ENCODE measurements around the gene CNDP2.
"Not testable (repeated sequence)": the region's sequence is repeated elsewhere in the genome, so short reads cannot be mapped to it uniquely, and the experiment has no call there.

CNDP2 gene

DNA sequence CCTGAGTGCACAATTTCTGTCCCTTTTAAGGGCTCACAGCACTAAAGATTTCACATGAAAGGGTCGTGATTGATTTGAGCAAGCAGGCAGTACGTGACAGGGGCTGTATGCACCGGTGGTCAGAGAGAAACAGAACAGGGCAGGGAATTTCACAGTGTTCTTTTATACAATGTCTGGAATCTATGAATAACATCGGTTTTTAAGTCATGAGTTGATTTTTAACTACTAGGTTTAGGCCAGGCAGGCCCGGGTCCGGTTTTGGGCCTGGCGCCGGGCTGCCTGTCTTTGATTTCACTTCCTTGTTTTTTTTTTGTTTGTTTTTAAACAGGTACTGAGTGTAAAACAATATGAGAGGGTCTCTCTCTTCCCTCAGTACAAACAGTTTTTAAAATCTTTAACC, 4.6 kb downstream of the CNDP2 start:
- DNase-seq (ENCODE audit: low spot score) = not testable (repeated sequence)

DNA sequence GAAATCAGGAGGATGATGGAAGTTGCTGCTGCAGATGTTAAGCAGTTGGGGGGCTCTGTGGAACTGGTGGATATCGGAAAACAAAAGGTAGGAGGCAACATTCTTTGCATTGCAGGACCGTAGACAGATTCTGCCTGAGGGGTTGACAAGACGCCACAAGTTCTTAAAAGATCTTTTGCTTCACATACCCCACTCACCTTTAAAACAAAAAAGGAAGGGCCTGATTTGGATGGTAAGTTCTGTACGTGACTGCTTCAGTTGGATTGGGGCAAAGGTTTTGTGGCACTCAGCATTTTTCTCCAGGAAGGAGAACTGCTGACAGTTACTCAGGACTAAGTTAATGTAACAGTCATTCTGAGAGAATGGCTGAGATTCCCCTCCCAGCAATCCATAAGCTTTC, 5.2 kb downstream of the CNDP2 start:
- DNase-seq (ENCODE audit: low spot score) = no peak

DNA sequence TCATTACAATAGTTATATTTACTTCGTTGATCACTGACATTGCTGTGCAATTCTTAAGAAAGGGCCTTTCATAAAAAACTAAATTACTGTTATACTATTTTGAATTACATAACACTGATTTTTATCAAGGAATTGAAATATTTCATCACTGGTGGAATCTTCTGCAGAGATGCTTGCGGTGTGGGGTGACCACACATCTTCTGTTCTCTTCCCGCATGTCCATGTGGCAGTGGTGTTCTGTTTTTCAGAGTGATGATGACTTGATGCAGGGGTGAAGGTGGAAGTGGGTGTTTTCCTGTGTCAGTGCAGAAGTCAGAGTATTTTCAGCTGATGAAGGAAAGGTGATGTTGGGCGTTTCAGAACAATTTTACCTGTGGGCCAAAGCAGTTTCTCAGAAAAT, 7.0 kb downstream of the CNDP2 start:
- no peak for DNase-seq (ENCODE audit: low spot score)

DNA sequence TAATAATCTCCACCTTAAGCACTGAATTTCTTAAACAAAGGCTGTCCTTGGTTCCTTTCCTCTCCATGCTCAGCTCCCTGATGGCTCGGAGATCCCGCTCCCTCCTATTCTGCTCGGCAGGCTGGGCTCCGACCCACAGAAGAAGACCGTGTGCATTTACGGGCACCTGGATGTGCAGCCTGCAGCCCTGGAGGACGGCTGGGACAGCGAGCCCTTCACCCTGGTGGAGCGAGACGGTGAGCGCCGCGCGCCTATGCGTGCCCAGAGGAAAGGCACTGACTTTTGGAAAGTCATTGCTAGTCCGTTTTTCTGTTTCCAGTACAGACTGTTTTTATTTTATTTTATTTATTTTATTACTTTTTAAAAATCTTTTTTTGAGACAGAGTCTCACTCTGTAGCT, 9.6 kb downstream of the CNDP2 start:
- DNase-seq (ENCODE audit: low spot score) = no peak

DNA sequence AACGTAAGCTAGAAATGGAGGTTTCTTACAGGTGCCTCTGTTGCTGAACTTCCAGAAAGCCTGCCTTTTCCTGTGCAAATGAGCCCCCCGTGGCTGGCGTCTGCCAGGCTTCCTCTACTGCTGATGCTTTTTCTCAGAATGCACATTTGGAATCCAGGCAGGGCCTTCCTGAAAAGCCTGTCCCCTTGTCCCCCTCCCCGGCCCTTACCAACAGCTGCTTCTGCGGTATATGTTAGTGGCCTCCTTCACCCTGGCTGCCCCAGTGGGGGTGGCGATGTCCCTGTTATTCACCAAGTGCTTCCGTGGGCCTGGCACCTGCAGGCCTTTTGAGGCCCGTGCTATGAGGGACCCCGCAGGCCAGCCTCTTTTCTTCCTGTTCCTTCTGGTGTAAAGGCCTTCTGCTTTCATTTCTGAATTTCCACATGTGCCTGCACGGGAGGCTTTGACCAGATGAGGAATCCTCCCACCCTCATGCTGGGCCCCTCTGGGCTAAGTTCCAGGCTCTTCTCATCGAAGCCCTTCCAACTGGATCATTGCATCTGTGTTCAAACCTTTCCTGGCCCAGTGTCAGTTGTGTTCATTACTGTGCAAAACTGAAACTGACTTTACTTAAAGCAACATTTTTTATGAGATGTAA, 10.4 kb downstream of the CNDP2 start:
- DNase-seq (ENCODE audit: low spot score) = no peak

DNA sequence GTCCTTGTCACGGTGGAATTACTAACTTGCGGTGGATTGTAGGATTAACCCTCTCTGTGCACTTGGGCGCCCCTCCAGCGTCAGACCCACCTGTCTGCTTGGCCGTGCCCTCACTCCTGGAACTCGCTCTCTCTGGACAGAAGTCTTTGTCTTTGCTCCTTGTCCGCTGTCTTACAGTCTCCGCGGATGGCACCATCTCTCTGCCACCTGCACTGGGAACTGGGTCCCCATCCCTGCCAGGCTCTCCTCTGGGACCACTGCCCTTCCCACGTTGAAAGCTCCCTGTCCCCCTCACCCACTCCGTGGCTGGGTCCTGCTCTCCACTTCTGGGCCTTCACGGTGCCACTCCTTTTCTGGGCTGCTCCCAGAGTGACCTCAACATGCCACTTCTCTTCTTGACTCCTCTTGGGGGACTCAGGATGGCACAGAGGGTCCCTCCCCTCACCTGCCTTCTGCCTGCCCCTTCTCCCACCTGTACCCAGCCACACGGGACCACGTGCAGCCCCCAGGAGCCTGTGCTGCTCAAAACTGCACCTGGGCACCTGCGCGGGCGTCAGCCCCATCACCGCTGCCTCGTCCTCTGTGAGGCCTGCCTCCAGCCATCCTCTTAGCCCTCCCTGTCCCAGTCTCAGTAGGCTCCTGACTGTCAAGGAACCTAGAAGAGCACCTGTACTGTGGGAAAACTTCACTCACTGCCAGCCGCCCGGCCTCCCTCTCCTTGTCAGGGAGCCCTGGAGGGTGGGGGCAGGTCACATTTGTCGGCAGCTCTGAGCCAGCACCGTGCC, 11.1 kb downstream of the CNDP2 start:
- no peak for DNase-seq (ENCODE audit: low spot score)

DNA sequence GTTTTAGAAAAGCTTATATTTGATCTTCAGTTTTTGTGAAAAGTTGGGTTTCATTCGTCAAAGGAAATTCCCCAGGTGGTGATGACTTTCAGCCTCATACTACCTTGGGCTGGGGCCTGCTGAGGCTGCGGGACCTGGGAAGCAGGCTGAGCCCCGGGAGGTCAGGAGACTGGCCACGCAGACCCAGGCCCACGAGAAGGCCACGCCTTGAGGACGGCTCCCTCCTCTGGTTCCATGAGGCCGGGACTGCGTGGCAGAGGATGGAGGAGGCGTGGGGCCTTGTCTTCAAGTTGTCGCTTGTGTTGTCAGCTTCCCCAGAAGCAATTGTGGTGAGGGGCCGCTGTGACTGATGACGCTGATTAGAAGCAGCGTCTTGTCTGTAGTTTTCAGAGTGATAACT, 11.8 kb downstream of the CNDP2 start:
- no peak for DNase-seq (ENCODE audit: low spot score)

DNA sequence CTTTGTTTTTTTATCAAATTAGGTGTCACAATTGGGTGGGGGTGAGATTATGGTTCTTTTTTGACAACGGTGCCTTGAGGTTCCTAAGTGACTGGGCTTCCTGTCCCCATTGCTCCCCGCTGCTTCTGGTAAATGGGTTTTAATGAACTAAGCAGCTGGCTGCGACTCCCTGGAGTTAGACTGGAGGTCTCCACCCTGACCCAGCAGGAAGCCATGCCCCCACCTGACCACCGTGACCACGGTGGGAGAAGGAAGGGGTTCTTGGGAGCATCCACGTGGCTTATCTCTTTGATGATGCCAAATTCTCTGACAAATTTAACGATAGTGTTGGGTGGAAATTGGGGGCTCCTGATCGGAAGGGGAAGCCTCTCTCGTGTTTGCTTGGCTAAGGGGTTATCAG, 12.2 kb downstream of the CNDP2 start:
- DNase-seq (ENCODE audit: low spot score) = no peak

DNA sequence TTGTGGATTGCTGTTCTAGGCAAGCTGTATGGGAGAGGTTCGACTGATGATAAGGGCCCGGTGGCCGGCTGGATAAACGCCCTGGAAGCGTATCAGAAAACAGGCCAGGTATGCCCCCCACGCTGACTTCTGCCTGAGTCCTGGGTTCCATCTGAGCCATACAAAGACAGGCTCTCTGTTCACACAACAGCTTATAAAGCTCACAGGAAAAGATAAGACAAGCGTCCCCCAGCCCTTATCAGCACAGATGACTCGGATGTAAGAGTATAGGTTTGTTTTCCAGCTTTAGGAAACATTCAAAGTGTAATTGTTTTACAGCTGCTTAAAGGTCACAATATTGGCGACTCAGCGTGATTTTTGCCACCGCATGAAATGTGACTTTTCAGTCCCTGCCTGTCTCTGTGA, 12.7 kb downstream of the CNDP2 start:
- no peak for DNase-seq (ENCODE audit: low spot score)

DNA sequence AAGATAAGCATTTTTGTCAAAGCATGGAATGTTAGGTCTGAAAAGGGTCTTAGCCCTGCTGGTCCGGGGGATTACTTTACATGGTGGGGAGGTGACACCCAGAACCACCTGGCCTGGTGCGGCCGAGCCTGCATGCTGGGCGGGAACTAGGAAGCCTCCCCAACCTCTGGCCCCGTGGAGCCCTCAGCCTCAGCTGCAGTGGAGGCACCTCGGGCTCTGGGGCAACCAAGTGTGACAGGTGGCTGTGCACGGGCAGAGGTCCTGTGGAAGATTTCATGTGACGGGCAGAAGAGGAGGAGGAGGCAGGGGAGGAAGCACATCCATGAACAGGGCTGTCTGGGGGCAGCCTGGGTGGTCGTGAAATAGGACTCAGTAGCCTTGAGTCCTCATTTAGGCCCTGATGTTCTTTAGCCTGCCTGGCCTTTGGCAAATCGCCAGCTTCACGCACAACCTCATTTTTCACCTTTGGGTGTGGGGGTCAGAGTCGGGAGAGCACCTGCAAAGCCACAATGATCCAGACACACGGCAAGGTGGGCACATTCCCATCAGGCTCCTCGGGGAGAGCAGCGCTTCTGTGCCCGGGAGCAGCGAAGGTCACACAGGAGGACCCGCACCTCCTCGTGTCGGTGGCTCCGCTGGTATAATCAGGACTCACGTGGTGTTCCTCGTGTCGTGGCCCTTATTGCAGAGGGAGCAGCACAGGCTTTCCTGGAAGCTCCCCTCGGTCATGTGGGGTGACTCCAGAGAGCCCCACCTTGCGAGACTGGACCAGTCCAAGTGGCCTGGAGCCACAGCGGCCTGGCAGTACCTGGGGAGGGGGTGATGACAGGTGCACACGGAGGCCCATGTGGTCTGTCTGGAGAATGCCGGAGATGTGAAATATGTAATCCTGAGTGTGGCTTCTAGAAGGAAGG, 13.9 kb downstream of the CNDP2 start:
- DNase-seq (ENCODE audit: low spot score) = no peak

DNA sequence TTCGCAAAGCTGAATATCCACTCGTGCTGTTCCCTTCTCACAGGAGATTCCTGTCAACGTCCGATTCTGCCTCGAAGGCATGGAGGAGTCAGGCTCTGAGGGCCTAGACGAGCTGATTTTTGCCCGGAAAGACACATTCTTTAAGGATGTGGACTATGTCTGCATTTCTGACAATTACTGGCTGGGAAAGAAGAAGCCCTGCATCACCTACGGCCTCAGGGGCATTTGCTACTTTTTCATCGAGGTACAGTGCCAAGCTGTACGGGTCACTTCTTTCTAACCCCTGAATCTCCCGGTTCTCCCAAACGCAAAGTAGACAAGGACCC, 14.6 kb downstream of the CNDP2 start:
- DNase-seq (ENCODE audit: low spot score) = no peak

DNA sequence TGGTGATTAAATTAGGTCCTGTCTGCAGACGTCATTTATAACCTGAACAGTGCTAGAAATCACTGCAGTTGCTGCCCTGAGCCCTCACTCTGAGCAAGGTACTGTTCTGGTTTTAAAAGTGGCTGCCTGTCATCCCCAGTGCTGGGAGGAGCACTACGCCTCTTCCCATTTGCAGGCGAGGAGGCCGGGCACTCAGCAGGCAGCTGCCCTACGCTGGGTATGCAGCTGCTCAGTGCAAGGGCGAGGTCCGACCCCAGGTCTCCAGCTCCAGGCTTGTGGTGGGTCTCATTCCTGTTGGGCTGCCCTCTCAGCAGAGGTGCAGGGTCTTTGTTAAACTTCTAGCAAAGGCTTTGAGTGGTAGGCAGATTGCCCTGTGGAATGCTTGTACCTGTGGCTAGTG, 15.7 kb downstream of the CNDP2 start:
- DNase-seq (ENCODE audit: low spot score) = no peak

DNA sequence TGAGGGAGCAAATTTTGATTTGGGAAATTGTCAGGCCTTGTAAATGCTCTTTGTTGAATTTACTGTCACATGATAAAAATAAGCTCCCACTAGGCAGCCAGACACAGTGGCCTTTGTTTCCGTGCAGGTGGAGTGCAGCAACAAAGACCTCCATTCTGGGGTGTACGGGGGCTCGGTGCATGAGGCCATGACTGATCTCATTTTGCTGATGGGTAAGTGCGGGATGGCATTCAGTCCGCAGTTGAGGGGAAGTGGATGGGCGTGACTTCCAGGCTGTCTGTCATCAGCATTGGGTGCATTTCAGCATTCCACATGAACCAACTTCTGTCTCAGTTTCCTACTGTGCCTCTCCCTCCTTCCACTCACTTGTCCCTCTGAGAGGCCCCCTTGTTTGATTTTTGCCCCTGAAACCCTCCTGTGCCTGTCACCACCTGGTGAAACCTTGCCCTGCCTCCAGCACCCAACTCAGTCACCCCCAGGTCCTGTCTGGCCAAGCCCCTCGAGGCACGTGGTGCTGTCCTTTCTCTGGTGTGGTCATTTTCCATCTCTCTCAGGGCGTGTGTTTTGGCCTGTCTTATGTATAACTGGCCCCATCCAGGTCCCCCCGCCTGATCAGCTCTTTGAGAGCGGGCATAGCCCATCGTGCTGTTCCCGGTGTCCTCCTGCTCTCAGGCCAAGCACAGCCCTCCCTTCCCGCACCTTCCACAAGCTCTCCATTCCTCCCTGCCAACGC, 16.3 kb downstream of the CNDP2 start:
- DNase-seq (ENCODE audit: low spot score) = no peak

DNA sequence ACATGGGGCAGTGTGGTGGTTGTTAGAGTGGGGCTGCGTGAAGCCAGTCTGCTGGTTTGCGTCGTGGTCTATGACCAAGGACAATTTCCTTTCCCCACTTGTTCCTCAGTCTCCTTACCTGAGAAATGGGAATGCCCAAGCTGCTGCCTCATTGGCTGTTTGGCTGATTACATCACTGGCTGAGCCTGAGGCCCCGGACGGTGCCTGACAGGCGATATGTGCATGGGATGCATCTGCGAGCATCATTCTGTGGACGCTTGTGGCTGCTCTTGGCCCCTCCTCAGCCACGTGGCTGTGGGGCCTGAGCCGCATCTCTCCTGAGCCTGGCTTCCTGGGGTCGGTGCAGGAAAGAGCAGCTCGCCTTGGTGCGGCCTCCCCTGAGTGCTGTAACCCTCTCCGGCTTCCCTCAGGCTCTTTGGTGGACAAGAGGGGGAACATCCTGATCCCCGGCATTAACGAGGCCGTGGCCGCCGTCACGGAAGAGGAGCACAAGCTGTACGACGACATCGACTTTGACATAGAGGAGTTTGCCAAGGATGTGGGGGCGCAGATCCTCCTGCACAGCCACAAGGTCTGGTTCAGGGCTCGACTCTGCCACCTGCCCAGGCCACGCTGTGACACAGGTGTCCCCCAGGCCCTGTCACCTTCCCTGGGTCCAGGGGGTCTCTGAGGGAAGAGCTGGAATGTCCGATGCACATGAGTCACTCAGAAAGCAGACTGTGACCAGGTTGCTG, 17.2 kb downstream of the CNDP2 start:
- no peak for DNase-seq (ENCODE audit: low spot score)

DNA sequence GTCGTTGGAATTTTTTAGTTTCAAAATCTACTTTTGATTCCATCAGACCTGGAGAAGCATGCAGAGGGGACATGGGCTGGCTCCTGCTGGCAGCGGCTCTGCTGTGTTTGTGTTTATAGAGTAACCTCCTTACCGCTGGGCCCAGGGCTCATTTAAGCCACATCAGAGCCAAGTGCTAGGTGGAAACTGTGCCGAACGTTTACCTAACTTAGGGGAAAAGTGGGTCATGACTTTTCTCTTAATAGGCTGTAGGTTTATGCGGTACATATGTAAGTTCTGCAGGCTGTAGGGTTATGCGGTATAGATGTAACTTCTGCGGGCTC, 17.7 kb downstream of the CNDP2 start:
- no peak for DNase-seq (ENCODE audit: low spot score)

DNA sequence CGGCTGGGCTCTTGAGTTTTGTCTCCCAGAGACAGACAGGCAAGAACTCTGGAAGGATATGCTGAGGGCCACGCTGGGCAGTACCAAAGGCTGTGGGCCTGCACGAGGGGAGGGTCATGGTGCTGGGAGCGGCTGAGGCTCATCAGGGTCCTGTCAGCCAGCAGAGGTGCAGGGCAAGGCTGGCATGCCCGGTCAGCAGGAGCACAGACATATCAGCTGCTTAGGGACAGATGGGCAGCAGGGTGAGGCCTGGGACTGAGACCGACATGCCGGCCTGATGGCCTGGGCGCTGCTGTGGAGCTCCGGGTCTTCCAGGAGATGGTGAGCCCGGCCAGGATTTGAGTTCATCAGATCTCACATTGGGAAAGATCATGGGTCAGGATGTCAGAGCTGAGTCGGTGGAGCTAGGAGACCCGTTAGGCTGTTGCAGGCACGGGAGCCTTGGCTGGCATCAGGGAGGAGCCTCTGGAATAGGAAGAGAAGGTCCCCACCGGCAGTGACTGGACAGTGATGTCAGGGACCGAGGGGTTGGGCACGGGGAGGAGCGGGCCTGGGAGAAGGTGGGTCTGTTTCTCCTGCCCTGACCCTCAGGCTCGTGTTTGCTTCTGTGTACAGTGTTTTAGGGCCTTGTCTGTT, 18.8 kb downstream of the CNDP2 start:
- DNase-seq (ENCODE audit: low spot score) = no peak

DNA sequence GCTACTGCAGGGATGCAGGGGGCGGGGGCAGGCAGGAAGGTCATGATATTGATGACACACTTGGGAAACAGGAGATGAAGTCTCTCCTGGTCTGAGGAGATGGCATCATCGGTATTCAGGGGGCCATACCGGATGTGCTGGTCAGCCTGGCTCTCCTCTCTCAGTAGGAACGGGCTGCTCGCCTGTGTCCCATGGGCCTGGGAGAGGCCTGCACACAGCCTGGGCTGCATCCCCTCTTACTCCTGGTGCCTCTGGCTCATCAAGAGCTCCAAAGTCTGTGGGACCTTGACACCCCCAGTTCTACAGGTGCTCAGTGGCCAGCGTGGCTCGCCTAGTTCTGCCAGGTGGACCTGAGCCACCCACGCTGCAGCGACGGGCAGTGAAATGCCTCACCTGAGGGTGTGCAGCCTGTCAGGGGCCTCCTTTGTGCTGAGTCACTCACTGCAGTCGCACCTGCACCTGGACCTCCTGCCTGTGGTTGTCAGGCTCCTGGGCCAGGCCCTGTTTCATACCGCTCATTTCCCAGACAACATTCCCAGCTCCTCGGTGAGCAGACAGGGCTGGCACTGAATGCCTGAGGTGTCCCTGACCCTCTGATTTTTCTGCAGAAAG, 19.6 kb downstream of the CNDP2 start:
- DNase-seq (ENCODE audit: low spot score) = no peak

DNA sequence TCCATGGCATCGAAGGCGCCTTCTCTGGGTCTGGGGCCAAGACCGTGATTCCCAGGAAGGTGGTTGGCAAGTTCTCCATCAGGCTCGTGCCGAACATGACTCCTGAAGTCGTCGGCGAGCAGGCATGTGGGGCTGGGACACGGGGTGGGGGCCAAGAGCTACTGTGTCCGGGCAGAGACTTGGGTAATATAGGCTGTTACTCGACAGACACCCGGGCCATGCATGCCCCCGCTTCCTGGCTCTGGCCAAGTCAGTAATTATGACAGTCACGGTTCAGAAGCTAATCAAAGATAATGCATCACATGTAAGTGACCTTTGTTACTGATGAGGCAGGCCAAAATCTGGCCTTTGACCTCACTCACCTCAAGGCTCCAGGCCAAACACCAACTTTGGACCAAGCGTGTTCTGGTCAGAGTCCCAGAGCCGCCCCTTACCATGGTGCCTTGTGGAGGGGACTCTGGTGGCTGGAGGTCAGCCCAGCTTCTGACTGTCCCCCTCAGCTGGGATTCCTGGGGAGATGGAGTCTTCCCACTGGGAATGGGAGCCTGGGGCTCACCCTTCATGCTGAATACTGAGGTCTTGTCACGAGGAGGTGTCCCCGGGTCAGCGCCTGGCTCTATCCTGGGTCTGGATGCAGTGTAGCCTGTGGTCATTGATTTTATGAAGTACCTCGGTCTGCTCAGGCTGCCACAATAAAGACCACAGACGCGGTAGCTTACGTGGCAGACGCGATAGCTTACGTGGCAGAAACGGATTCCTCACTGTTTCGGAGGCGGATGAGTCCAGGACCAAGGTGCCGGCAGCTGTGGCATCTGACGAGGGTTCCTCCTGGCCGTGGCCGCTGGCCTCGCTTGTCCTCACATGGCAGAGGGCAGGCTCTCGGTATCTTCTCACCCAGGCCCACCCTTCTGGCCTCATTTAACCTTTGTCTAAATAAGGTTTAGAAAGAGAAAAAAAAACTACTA, 20.4 kb downstream of the CNDP2 start:
- DNase-seq (ENCODE audit: low spot score) = no peak

DNA sequence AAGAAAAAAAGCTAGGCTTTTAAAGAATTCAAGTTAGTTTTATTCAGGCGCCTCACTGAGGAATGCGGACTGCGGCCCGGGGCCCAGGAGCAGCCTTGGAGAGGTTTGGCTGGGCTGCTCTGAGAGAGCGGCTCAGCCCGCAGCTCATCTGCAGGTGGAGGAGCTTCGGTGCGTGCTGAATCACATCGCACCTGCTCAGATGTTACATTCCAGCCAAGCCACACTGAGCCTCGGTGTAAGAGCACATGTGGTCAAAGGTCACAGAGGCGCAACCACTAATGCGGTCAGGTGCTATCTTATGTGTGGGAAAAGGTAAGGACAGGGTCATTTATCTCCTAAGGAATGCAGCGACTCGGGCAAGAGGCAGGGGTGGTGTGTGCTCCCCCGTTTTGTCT, 21.1 kb downstream of the CNDP2 start:
- DNase-seq (ENCODE audit: low spot score) = no peak

Data from ecto neural progenitor cell (in vitro differentiated cells).